CD4-positive, alpha-beta T cell treated with Interleukin-6 at 100 ng/mL for 8 hours (primary cell): ENCODE data around the gene APH1A.
"Not testable (repeated sequence)": the region's sequence is repeated elsewhere in the genome, so short reads cannot be mapped to it uniquely, and the experiment has no call there.

Source experiments
- DNase-seq: peaks from one replicate; pipeline ENCODE4 v3.0.0-alpha.2; 2020; ENCODE audit warnings: mixed read lengths, low spot score

APH1A gene

GRCh38 chr1:150268705-150269403, at the start of gene APH1A:
Gene APH1A (minus strand): TSS chr1:150269016. CDS start chr1:150268810, 206 bp downstream.
- peak; percentile 93 for DNase-seq

GRCh38 chr1:150314691-150315090, 45.9 kb upstream of the APH1A start:
- not testable (repeated sequence) for DNase-seq

- DNase-seq, result no peak
Measured at GRCh38 chr1:150311762-150312161, 42.9 kb upstream of the APH1A start.

GRCh38 chr1:150309758-150310508, 41.1 kb upstream of the APH1A start:
- no peak for DNase-seq

GRCh38 chr1:150308585-150308984, 39.8 kb upstream of the APH1A start:
- not testable (repeated sequence) for DNase-seq

GRCh38 chr1:150302902-150303301, 34.1 kb upstream of the APH1A start:
- DNase-seq, result no peak

GRCh38 chr1:150302338-150302737, 33.5 kb upstream of the APH1A start:
- DNase-seq, result no peak

- no peak for DNase-seq
Measured at GRCh38 chr1:150299716-150300115, 30.9 kb upstream of the APH1A start.

- no peak for DNase-seq
Measured at GRCh38 chr1:150295476-150295875, 26.7 kb upstream of the APH1A start.

GRCh38 chr1:150293433-150294253, 24.8 kb upstream of the APH1A start, which contains the start of gene MRPS21:
Gene MRPS21 (plus strand): TSS chr1:150293861. CDS start chr1:150294367, 506 bp downstream.
- DNase-seq, result peak; percentile 83

GRCh38 chr1:150288822-150289221, 20.0 kb upstream of the APH1A start:
- DNase-seq, result no peak

- DNase-seq, result no peak
Measured at GRCh38 chr1:150288382-150288781, 19.6 kb upstream of the APH1A start.

GRCh38 chr1:150283260-150283659, 14.4 kb upstream of the APH1A start:
- no peak for DNase-seq

- DNase-seq, result peak; percentile 6
Measured at GRCh38 chr1:150282558-150282958, 13.7 kb upstream of the APH1A start.

- peak; percentile 88 for DNase-seq
Measured at GRCh38 chr1:150281758-150282557, 13.1 kb upstream of the APH1A start, which contains the start of gene CIART. Gene CIART (plus strand): TSS chr1:150282554. CDS start chr1:150283268, 714 bp downstream.

- peak; percentile 61 for DNase-seq
Measured at GRCh38 chr1:150281221-150281757, 12.5 kb upstream of the APH1A start.

- DNase-seq, result no peak
Measured at GRCh38 chr1:150280138-150280707, 11.4 kb upstream of the APH1A start.

- DNase-seq, result no peak
Measured at GRCh38 chr1:150273311-150273710, 4.5 kb upstream of the APH1A start.

GRCh38 chr1:150271291-150271959, 2.6 kb upstream of the APH1A start:
- no peak for DNase-seq

GRCh38 chr1:150269451-150269850, 635 bp upstream of the APH1A start:
- no peak for DNase-seq
